GM12892 (cell line): ENCODE results near the gene ENKD1.

Experiments
- POLR2A ChIP-seq: IDR thresholded peaks from 2 replicates; pipeline ENCODE4 v1.6.1; 2011; ENCODE audit warnings: low read depth, low read length, control low read depth
- POLR2AphosphoS5 ChIP-seq: IDR thresholded peaks from 2 replicates; pipeline ENCODE4 v1.6.1; 2011; ENCODE audit warnings: low read depth, low read length, control low read depth

DNA sequence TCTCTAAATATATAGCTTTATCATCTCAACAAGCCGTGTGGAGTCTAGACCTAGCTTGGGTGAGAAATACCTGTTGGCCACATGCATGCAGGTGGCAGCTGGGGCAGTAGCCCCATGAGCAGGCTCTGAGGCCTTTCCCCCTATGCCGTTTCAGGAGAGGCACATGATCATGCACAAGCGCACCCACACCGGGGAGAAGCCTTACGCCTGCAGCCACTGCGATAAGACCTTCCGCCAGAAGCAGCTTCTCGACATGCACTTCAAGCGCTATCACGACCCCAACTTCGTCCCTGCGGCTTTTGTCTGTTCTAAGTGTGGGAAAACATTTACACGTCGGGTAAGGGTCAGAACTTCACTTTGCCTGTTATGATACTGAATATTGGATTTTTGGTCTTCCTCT lies 38.3 kb downstream of the ENKD1 start:
- TF ChIP-seq POLR2A (no peak), POLR2AphosphoS5 (no peak)
